Midbrain (tissue), 1 donor: ENCODE measurements around the gene USP7.
"Not testable (repeated sequence)": the region's sequence is repeated elsewhere in the genome, so short reads cannot be mapped to it uniquely, and the experiment has no call there.

ENCODE experiments used
- DNase-seq: peaks from one replicate; lab custom pipeline; 2025; lab: John Stamatoyannopoulos, UW

Gene USP7

DNA sequence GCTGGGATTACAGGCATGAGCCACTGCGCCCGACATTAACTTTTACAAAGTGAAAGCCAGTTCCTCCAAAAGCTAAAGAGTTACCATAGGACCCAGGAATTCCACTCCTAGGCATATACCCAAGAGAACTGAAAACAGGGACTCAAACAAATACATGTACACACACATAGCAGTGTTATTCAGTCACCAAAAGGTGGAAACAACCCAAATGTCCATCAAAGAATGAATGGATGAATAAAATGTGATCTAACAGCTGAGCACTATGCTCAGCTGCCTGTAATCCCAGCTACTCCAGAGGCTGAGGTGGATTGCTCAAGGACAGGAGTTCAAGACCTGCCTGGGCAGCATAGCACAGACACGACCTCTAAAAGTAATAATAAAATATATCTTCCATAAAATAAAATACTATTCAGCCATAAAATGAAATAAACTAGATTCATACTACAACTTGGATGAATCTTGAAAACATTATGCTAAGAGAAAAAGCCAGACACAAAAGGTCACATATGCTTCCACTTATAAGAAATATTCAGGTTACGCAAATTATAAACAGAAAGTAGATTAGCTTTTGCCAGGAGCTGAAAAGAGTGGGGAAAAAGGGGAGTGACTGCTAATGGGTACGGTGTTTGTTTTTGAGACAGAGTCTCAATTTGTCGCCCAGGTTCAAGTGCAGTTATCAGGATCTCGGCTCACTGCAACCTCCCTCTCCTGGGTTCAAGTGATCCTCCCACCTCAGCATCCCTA, 9.3 kb upstream of the USP7 start:
- no peak for DNase-seq

DNA sequence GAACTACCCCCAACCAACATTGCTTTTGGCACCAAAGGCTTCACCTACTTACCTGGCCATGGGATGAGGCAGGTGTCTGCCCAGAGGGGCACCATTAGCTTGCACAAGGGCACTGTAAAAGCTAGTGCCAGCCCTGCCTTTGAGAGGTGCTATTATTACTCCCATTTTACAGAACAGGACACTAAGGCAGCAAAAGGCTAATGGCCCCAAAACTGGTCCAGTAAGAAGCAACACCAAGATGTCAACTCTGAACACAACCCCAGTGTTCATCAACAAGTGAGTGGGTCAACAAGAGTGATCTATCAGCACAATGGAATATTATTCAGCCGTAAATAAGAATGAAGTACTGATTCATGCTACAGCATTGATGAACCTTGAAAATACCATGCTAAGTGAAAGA, 7.7 kb upstream of the USP7 start:
- DNase-seq, result no peak

DNA sequence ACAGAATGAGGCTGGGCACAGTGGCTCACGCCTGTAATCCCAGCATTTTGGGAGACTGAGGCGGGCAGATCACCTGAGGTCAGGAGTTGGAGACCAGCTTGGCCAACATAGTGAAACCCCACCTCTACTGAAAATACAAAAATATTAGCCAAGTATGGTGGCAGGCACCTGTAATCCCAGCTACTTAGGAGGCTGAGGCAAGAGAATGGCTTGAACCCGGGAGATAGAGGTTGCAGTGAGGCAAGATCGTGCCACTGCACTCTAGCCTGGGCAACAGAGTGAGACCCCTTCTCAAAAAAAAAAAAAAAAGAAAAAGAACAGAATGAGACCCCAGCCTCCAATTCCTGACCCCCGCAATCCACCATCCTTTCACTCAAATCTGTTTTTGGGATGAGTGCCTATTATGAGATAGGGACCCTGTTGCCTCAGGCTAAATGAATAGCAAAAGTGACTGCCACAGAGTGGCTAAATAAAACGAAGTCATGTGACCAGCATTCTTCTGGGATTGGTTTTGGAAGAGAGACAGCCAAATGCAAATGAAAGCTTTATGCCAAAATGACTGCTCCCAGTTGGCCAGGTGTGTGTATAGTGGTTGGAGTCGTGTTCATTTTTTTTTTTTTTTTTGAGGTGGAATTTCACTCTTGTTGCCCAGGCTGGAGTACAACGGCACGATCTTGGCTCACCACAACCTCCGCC, 5.6 kb upstream of the USP7 start:
- not testable (repeated sequence) for DNase-seq

DNA sequence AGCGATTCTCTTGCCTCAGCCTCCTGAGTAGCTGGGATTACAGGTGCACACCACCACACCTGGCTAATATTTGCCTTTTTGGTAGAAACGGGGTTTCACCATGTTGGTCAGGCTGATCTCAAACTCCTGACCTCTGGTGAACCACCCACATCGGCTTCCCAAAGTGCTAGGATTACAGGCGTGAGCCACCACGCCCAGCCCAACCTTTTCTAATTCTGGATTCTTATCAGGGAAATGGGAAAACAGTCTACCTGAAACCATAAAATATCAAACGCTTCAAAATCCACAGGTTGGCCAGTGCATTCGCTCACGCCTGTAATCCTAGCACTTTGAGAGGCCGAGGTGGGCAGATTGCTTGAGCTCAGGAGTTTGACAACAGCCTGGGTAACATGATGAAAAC, 4.3 kb upstream of the USP7 start:
- DNase-seq, result not testable (repeated sequence)

- no peak for DNase-seq
Measured at GRCh38 chr16:8967132-8967821, 3.6 kb upstream of the USP7 start.

DNA sequence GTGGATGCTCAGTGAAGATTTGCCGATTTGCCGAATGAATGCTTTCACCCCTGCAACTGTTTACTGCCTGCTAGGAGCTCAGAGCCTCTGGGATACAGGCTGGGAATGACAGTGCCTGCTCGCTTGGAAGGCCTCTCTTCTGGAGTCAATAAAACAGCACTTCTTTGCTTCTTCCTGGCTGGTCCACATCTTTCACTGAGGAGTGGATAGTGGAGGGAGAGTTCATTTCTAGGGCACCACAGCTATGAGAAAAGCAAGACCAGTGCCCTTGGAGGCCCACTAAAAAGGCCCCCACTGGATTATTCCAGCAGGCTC, 3.1 kb upstream of the USP7 start:
- no peak for DNase-seq

DNA sequence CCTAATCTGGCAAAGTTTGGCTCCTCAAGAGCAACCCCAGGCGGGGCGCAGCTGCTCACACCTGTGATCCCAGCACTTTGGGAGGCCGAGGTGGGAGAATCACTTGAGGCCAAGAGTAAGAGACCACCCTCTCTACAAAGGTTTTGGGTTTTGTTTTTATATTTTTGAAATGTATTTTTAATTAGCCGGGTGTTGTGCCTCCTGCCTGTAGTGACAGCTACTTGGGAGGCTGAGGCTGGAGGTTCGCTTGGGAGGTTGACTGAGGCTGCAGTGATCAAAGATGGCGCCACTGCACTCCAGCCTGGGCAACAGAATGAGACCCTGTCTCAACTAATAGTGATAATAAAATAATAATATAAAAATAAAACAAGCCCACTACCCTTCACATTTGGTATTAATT, 756 bp upstream of the USP7 start:
- DNase-seq, result no peak

GRCh38 chr16:8963010-8963820, 491 bp downstream of the USP7 start:
- no peak for DNase-seq

- DNase-seq, result no peak
Measured at GRCh38 chr16:8962393-8963009, 1.2 kb downstream of the USP7 start.

GRCh38 chr16:8961811-8962390, 1.8 kb downstream of the USP7 start:
- DNase-seq, result no peak

DNA sequence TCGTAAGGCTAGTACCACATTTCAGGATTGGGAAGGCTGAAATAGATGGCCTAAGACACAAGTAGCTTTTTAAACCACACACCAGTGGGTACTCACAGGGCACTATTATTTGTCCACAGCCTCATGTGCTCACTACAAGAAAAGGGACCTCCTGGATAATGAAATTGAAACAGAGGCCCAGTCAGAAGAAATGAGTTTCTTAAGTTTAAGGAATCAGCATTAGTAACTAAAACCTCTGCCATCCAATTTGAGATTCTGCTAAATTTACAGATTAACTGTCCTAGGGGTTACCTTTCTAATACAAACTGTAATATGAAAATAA, 3.0 kb downstream of the USP7 start:
- no peak for DNase-seq

GRCh38 chr16:8959921-8960787, 3.6 kb downstream of the USP7 start:
- DNase-seq, result no peak

DNA sequence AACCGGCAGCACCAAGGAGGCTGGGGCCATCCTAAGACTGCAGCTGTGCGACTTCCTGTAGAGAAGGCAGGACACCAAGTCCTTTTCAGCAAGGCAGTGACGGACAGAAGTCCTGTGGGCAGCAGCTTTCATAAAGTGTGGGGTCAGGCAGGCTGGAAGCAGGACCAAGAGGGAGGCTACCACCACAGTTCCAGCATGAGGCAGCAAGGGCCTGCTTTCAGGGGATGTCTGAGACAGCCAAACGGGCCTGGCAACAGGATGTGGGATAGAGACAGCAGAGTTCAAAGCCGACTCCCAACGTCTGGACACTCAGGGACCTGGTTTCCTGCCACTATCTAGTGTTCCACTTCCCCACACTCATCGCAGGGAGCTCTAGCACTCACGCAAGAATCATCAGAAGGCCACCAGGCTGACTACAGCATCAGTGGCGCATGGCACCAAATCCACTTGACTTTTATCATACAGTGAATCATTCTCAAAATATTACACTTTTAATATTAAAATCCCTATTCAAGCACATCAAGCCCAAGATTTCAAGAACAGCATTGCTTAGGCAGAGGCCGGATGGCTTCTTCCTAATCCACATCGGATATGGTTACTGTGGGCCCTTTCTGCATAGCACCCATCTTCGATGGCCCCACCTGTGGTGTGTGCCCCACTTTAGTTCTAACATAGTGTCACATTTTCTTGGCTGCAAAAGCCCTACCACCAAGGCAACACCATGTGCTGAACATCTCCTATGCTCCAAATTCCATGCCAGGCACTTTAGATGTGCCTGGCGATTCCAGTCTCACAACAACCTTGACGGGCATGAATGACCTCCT, 5.2 kb downstream of the USP7 start:
- DNase-seq, result no peak

- no peak for DNase-seq
Measured at GRCh38 chr16:8957509-8958157, 6.1 kb downstream of the USP7 start.

DNA sequence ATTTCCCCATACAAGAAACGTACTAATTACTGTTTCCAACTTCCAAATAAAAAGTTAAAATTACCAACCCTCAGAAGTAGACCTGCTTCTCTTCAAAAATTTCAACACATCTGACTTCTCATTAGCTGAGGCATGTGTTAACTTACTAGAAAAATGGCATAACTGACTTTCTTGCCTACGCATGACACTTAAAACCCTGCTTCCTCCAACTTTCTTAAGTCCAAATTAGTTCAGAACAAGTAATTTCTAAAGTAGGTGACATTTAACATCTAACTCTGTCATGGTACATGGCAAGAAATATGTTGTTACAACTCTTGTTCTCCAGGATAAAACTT, 6.7 kb downstream of the USP7 start:
- no peak for DNase-seq

- no peak for DNase-seq
Measured at GRCh38 chr16:8956265-8957062, 7.2 kb downstream of the USP7 start.

- DNase-seq, result no peak
Measured at GRCh38 chr16:8955828-8956227, 7.9 kb downstream of the USP7 start.

GRCh38 chr16:8953064-8953463, 10.6 kb downstream of the USP7 start:
- DNase-seq, result no peak

GRCh38 chr16:8952281-8952751, 11.4 kb downstream of the USP7 start:
- no peak for DNase-seq
